OCI-LY7 (cell line): ENCODE results near the gene C2CD5. TPM values are rescaled to one million over a fixed set of nuclear protein-coding genes. Genes with fewer than 3 reads are reported as not detected.

ENCODE experiments used
- BruUV-seq: library from RNA; stranded (reverse); fragments of 400-500 nt; replicated peaks from 2 replicates; lab custom pipeline; 2021; lab: Mats Ljungman, UMichigan
- CTCF ChIA-PET: fragments of 300-600 bp; sonication (Branson Sonifier 250); formaldehyde crosslinking; loops from one replicate; lab custom pipeline; 2022; ENCODE audit warnings: antibody characterized with exemption; ENCODE audit not compliant: unreplicated experiment; lab: Charles Lee
- POLR2A ChIA-PET: fragments of 300-600 bp; sonication (Branson Sonifier 250); formaldehyde crosslinking; loops from one replicate; lab custom pipeline; 2022; ENCODE audit warnings: antibody characterized with exemption; lab: Charles Lee
- DNase-seq: peaks from one replicate; pipeline ENCODE4 v3.0.0-alpha.2; 2015; ENCODE audit warnings: low spot score
- H2AFZ ChIP-seq: fragments of 200-600 bp; sonication (generic), shearing (Covaris generic); 2 replicates; pipeline ENCODE4 v1.6.1; 2014; ENCODE audit warnings: mild to moderate bottlenecking, antibody characterized with exemption, low read length, moderate library complexity
- H3K27ac ChIP-seq: fragments of 200-600 bp; sonication (generic); 2 replicates; pipeline ENCODE4 v1.5.1; 2014; ENCODE audit warnings: mixed run types, low read depth, mild to moderate bottlenecking, moderate library complexity, low read length, inconsistent platforms; ENCODE audit not compliant: poor library complexity, severe bottlenecking
- H3K36me3 ChIP-seq: fragments of 200-600 bp; sonication (generic); 2 replicates; pipeline ENCODE4 v1.6.1; 2014; ENCODE audit warnings: mild to moderate bottlenecking, antibody characterized with exemption, low read length, moderate library complexity, mixed read lengths; ENCODE audit not compliant: insufficient read depth
- H3K4me1 ChIP-seq: fragments of 200-600 bp; sonication (generic); 2 replicates; pipeline ENCODE4 v1.5.1; 2014; ENCODE audit warnings: mild to moderate bottlenecking, low read length; ENCODE audit not compliant: insufficient read depth, poor library complexity, severe bottlenecking
- H3K4me2 ChIP-seq: fragments of 200-600 bp; sonication (generic); 2 replicates; pipeline ENCODE4 v1.6.1; 2014; ENCODE audit warnings: mild to moderate bottlenecking, low read length
- H3K4me3 ChIP-seq: fragments of 200-600 bp; sonication (generic); 2 replicates; pipeline ENCODE4 v1.5.1; 2014; ENCODE audit warnings: mild to moderate bottlenecking, low read depth, low read length; ENCODE audit not compliant: poor library complexity, severe bottlenecking
- H3K79me2 ChIP-seq: fragments of 200-600 bp; sonication (generic); 2 replicates; pipeline ENCODE4 v1.6.1; 2016; ENCODE audit warnings: low read depth, mild to moderate bottlenecking, low read length, moderate library complexity, mixed read lengths; ENCODE audit not compliant: insufficient read depth
- H3K9me2 ChIP-seq: fragments of 200-600 bp; sonication (generic); 2 replicates; pipeline ENCODE4 v1.6.1; 2016; ENCODE audit warnings: mild to moderate bottlenecking, low read length, mixed read lengths; ENCODE audit not compliant: insufficient read depth
- H3K9me3 ChIP-seq: fragments of 200-600 bp; sonication (generic); 2 replicates; pipeline ENCODE4 v1.6.1; 2014; ENCODE audit warnings: mild to moderate bottlenecking, mixed run types, low read length, mixed read lengths
- H4K20me1 ChIP-seq: fragments of 200-600 bp; sonication (generic); 2 replicates; pipeline ENCODE4 v1.6.1; 2014; ENCODE audit warnings: mild to moderate bottlenecking, antibody characterized with exemption, low read length, moderate library complexity, mixed read lengths; ENCODE audit not compliant: insufficient read depth
- CTCF ChIP-seq: fragments of 200-600 bp; sonication (generic); conservative IDR thresholded peaks from 2 replicates; pipeline ENCODE4 v1.5.1; 2014; ENCODE audit warnings: mild to moderate bottlenecking, antibody characterized with exemption, low read length, moderate library complexity, mixed read lengths
- EZH2phosphoT487 ChIP-seq: fragments of 200-600 bp; sonication (generic); IDR thresholded peaks from 2 replicates; pipeline ENCODE4 v1.6.1; 2018; ENCODE audit warnings: low read depth, borderline replicate concordance, mild to moderate bottlenecking, mixed run types, antibody characterized with exemption, low read length, moderate library complexity, mixed read lengths
- intact Hi-C: fragments of 100-400 bp; cut with micrococcal nuclease; formaldehyde crosslinking; loops from one replicate; pipeline ENCODE4 v1.10.0; 2022; ENCODE audit not compliant: unreplicated experiment
- total RNA-seq, 2 experiments: library from RNA; depleted of rRNA in 1 of 2; stranded (reverse); fragments of >200 nt in 1 of 2; shearing (Covaris generic) in 1 of 2; gene quantifications; 2 replicates each; pipeline ENCODE4 v1.2.3, GENCODE V29; 2014 to 2022

C2CD5 gene
- total RNA-seq, 2 experiments from 2014 or later, result 28.4 to 50.2 TPM

- TF ChIP-seq EZH2phosphoT487, result no peak
- no peak for TF ChIP-seq CTCF
- Histone ChIP-seq H2AFZ (no peak overlapping the region), H3K27ac (no peak overlapping the region), H3K9me2 (no peaks in the 10 kb centered on the region), H3K4me1 (no peaks in the 10 kb centered on the region), H3K79me2 (no peaks in the 10 kb centered on the region), H3K4me2 (no peak overlapping the region), H4K20me1 (no peaks in the 10 kb centered on the region), H3K9me3 (no peaks in the 10 kb centered on the region), H3K4me3 (no peak overlapping the region), H3K36me3 (no peaks in the 10 kb centered on the region)
- POLR2A ChIA-PET, result interaction anchor here (0.9 kb wide), 1 partner anchor 17 kb away, joined by 3 read pairs; no protein-coding TSS in a partner anchor
- CTCF ChIA-PET, result interaction anchor here (1.2 kb wide), 1 partner anchor 32 kb away, joined by 4 read pairs; the partner anchor contains the start of gene C2CD5
- intact Hi-C loops, result no loop called here
- DNase-seq, result no peak
- BruUV-seq, result no TSS peak
Observed at GRCh38 chr12:22576473-22576872, 32.1 kb upstream of the C2CD5 start.

- BruUV-seq, result no TSS peak
- H3K79me2 ChIP-seq, result no peaks in the 10 kb centered on the region
- H3K4me2 ChIP-seq, result no peak overlapping the region
- H4K20me1 ChIP-seq, result no peaks in the 10 kb centered on the region
- H2AFZ ChIP-seq, result no peak overlapping the region
- POLR2A ChIA-PET, result interaction anchor here (0.9 kb wide), 1 partner anchor 16 kb away, joined by 3 read pairs; no protein-coding TSS in a partner anchor
- H3K4me1 ChIP-seq, result no peaks in the 10 kb centered on the region
- no peaks in the 10 kb centered on the region for H3K9me3 ChIP-seq
- H3K9me2 ChIP-seq, result no peaks in the 10 kb centered on the region
- no peak for DNase-seq
- intact Hi-C loops, result no loop called here
- CTCF ChIA-PET, result interaction anchor here (1.2 kb wide), 1 partner anchor 31 kb away, joined by 4 read pairs; the partner anchor contains the start of gene C2CD5
- no peak overlapping the region for H3K4me3 ChIP-seq
- no peak overlapping the region for H3K27ac ChIP-seq
- H3K36me3 ChIP-seq, result no peaks in the 10 kb centered on the region
- TF ChIP-seq CTCF (no peak), EZH2phosphoT487 (no peak)
Observed at GRCh38 chr12:22576065-22576464, 31.7 kb upstream of the C2CD5 start.

- Histone ChIP-seq H2AFZ (no peak overlapping the region), H3K4me3 (no peak overlapping the region), H3K79me2 (no peaks in the 10 kb centered on the region), H3K4me2 (no peak overlapping the region), H3K9me2 (no peaks in the 10 kb centered on the region), H3K36me3 (no peaks in the 10 kb centered on the region), H3K4me1 (no peaks in the 10 kb centered on the region), H3K27ac (no peak overlapping the region), H3K9me3 (no peaks in the 10 kb centered on the region), H4K20me1 (no peaks in the 10 kb centered on the region)
- no TSS peak for BruUV-seq
- DNase-seq, result no peak
- ChIA-PET POLR2A (interaction anchor here (0.7 kb wide), 1 partner anchor 14 kb away, joined by 3 read pairs; no protein-coding TSS in a partner anchor), CTCF (no interaction called here)
- TF ChIP-seq EZH2phosphoT487 (no peak), CTCF (no peak)
- intact Hi-C loops, result no loop called here
Observed at GRCh38 chr12:22574921-22575320, 30.6 kb upstream of the C2CD5 start.
